Lower leg skin (tissue), 3 donors: ENCODE data around the gene RBBP5.

ENCODE experiments used
- CTCF ChIP-seq, 3 donors: fragments of 450-650 bp; IDR thresholded peaks; one replicate each; pipeline ENCODE4 v1.5.1; 2016; ENCODE audit warnings: antibody characterized with exemption in 3 of 3, mild to moderate bottlenecking in 3 of 3, moderate library complexity in 2 of 3
- POLR2A ChIP-seq, 2 donors: fragments of 450-650 bp; IDR thresholded peaks; one replicate each; pipeline ENCODE4 v1.6.1; 2016 to 2017; ENCODE audit warnings: antibody characterized with exemption in 2 of 2, mild to moderate bottlenecking in 1 of 2, moderate library complexity in 1 of 2

- no peak for TF ChIP-seq CTCF (IDR thresholded peaks at IDR 0.05)
- no peak for TF ChIP-seq POLR2A (IDR thresholded peaks at IDR 0.05)
These were observed 61.0 kb downstream of the RBBP5 start for GRCh38 chr1:205060746-205061145.
